HepG2 (cell line): ENCODE results near the gene MRPL50. TPM values are rescaled to one million over a fixed set of nuclear protein-coding genes. Genes with fewer than 3 reads are reported as not detected.

Source experiments
- ATAC-seq: fragments of 200-7000 bp; cut with Tn5 transposase; 3 replicates; pipeline ENCODE4 v1.9.1; 2020; ENCODE audit warnings: mild to moderate bottlenecking, moderate library complexity
- BruUV-seq: library from RNA; stranded (reverse); fragments of 400-500 nt; replicated peaks from 2 replicates; lab custom pipeline; 2021; lab: Mats Ljungman, UMichigan
- CTCF ChIA-PET: fragments of 300-600 bp; formaldehyde crosslinking; extraction: SDS; loops from one replicate; lab custom pipeline; 2021; ENCODE audit warnings: low total read pairs, inconsistent platforms, low intra/inter-chr PET ratio; lab: Yijun Ruan, JAX
- POLR2A ChIA-PET: fragments of 350-600 bp; sonication (Branson Sonifier 250); formaldehyde crosslinking; loops from one replicate; lab custom pipeline; 2020; ENCODE audit warnings: antibody characterized with exemption, inconsistent platforms; lab: Yijun Ruan, JAX
- DNase-seq: peaks from one replicate; pipeline ENCODE4 v3.0.0-alpha.2; 2015; ENCODE audit warnings: low spot score
- FAIRE-seq: peaks from 3 replicates; lab custom pipeline; 2011; peaks lifted over from hg19 to GRCh38; lab: Jason Lieb, UNC
- H2AFZ ChIP-seq: one replicate; pipeline ENCODE4 v1.6.1; 2011; ENCODE audit warnings: low read length, inconsistent platforms
- H3K27ac ChIP-seq: fragments of 300-600 bp; 3 replicates; pipeline ENCODE4 v1.8.0; 2011; ENCODE audit warnings: mixed run types, mild to moderate bottlenecking, mixed read lengths, low read length, inconsistent platforms; ENCODE audit not compliant: insufficient read depth; ENCODE audit errors: extremely low read length
- H3K27me3 ChIP-seq, 2 experiments: fragments of 200-600 bp in 1 of 2; 2 replicates in 1 of 2; 3 replicates in 1 of 2; pipeline versions ENCODE4 v1.6.0 to v1.8.0; 2011; ENCODE audit warnings: low read length in 2 of 2, mild to moderate bottlenecking in 2 of 2, moderate library complexity in 2 of 2, inconsistent platforms in 1 of 2; ENCODE audit not compliant: insufficient read depth in 2 of 2, control insufficient read depth in 1 of 2
- H3K36me3 ChIP-seq, 2 experiments: fragments of 200-600 bp in 1 of 2; replicated peaks in 1 of 2; 2 replicates in 1 of 2; 3 replicates in 1 of 2; pipeline versions ENCODE4 v1.5.1 to v1.8.0; 2011; ENCODE audit warnings: low read length in 2 of 2, inconsistent platforms in 1 of 2; ENCODE audit not compliant: insufficient read depth in 2 of 2, control insufficient read depth in 1 of 2
- H3K4me1 ChIP-seq: 2 replicates; pipeline ENCODE4 v1.5.1; 2012; ENCODE audit warnings: low read length, inconsistent platforms; ENCODE audit not compliant: insufficient read depth
- H3K4me2 ChIP-seq: 2 replicates; pipeline ENCODE4 v1.6.0; 2011; ENCODE audit warnings: low read depth, low read length, inconsistent platforms
- H3K4me3 ChIP-seq, 3 experiments: fragments of 200-600 bp in 1 of 3; sonication (generic), shearing (Covaris generic) in 1 of 3; replicated peaks in 1 of 3; 2 replicates each; pipeline ENCODE4 v1.5.1; 2011 to 2016; ENCODE audit warnings: low read length in 3 of 3, inconsistent platforms in 2 of 3, low read depth in 2 of 3, mild to moderate bottlenecking in 2 of 3, control low read depth in 1 of 3, mixed read lengths in 1 of 3; ENCODE audit not compliant: insufficient read depth in 1 of 3
- H3K79me2 ChIP-seq: one replicate; pipeline ENCODE4 v1.6.1; 2011; ENCODE audit warnings: low read length, inconsistent platforms; ENCODE audit not compliant: insufficient read depth
- H3K9ac ChIP-seq: 2 replicates; pipeline ENCODE4 v1.6.0; 2011; ENCODE audit warnings: mild to moderate bottlenecking, low read depth, low read length, inconsistent platforms; ENCODE audit not compliant: insufficient read depth
- H3K9me3 ChIP-seq: 2 replicates; pipeline ENCODE4 v1.5.1; 2012; ENCODE audit warnings: mild to moderate bottlenecking, low read length
- H4K20me1 ChIP-seq: 2 replicates; pipeline ENCODE4 v1.6.0; 2011; ENCODE audit warnings: inconsistent platforms, mild to moderate bottlenecking, low read length, moderate library complexity; ENCODE audit not compliant: insufficient read depth
- CC2D1A ChIP-seq: sonication (generic); formaldehyde crosslinking; IDR thresholded peaks from 2 replicates; pipeline ENCODE4 v1.8.1; 2023; ENCODE audit warnings: mild to moderate bottlenecking, missing genetic modification reagents
- NCOA5 ChIP-seq: sonication (generic); formaldehyde crosslinking; IDR thresholded peaks from 2 replicates; pipeline ENCODE4 v1.4.0; 2020; ENCODE audit warnings: missing genetic modification reagents
- NR3C1 ChIP-seq: sonication (generic); formaldehyde crosslinking; IDR thresholded peaks from 2 replicates; pipeline ENCODE4 v1.4.0; 2020; ENCODE audit warnings: missing genetic modification reagents
- POLR2A ChIP-seq, 2 experiments: IDR thresholded peaks; 2 replicates each; pipeline ENCODE4 v1.6.1; 2011; ENCODE audit warnings: low read depth in 2 of 2, low read length in 2 of 2, mild to moderate bottlenecking in 1 of 2, moderate library complexity in 1 of 2; ENCODE audit not compliant: insufficient read depth in 1 of 2
- SCMH1 ChIP-seq: sonication (generic); formaldehyde crosslinking; IDR thresholded peaks from 2 replicates; pipeline ENCODE4 v1.9.0; 2021; ENCODE audit warnings: missing genetic modification reagents, mild to moderate bottlenecking, borderline replicate concordance
- ZC3H13 ChIP-seq: sonication (generic); formaldehyde crosslinking; IDR thresholded peaks from 2 replicates; pipeline ENCODE4 v1.8.1; 2023; ENCODE audit warnings: mild to moderate bottlenecking, missing genetic modification reagents, moderate library complexity
- ZNF256 ChIP-seq: sonication (generic); formaldehyde crosslinking; conservative IDR thresholded peaks from 2 replicates; pipeline ENCODE4 v1.4.0; 2020; ENCODE audit warnings: missing genetic modification reagents
- ZNF329 ChIP-seq: sonication (generic); formaldehyde crosslinking; IDR thresholded peaks from 2 replicates; pipeline ENCODE4 v1.9.0; 2021; ENCODE audit warnings: low read depth, mild to moderate bottlenecking, missing genetic modification reagents
- ZNF414 ChIP-seq: sonication (generic); formaldehyde crosslinking; IDR thresholded peaks from 2 replicates; pipeline ENCODE4 v1.5.0; 2020; ENCODE audit warnings: missing genetic modification reagents
- ZNF615 ChIP-seq: sonication (generic); formaldehyde crosslinking; IDR thresholded peaks from 2 replicates; pipeline ENCODE4 v1.5.0; 2020; ENCODE audit warnings: mild to moderate bottlenecking, missing genetic modification reagents, borderline replicate concordance
- ZSCAN25 ChIP-seq: sonication (generic); formaldehyde crosslinking; IDR thresholded peaks from 2 replicates; pipeline ENCODE4 v1.8.0; 2022; ENCODE audit warnings: mild to moderate bottlenecking, missing genetic modification reagents
- in situ Hi-C: cut with HindIII; loops from 2 replicates; pipeline ENCODE4 v1.10.0; 2017; ENCODE audit warnings: low pct_unique_long_range_greater_than_20kb; ENCODE audit not compliant: extremely low pct_ligation_motif_present
- intact Hi-C: fragments of 100-400 bp; cut with micrococcal nuclease; formaldehyde crosslinking; loops from one replicate; pipeline ENCODE4 v1.10.0; 2022; ENCODE audit not compliant: unreplicated experiment
- polyA plus RNA-seq, 8 experiments: library from polyadenylated mRNA; depleted of rRNA in 3 of 8; stranded (reverse) in 7 of 8; unstranded in 1 of 8; fragments of >200 nt; fragmentation: Illumina TruSeq in 4 of 8; extraction: Trizol in 4 of 8; gene quantifications; 2 replicates each; pipeline versions ENCODE4 v1.2.1 to v1.2.3, GENCODE V29; 2011 to 2016; ENCODE audit warnings: low read depth in 4 of 8, missing spikeins in 1 of 8, mixed read lengths in 1 of 8; ENCODE audit not compliant: insufficient read depth in 1 of 8
- total RNA-seq, 5 experiments: library from RNA; depleted of rRNA; stranded (reverse); fragments of >200 nt; fragmentation: Illumina TruSeq; extraction: Trizol; gene quantifications; 2 replicates each; pipeline ENCODE4 v1.2.3, GENCODE V29; 2016; ENCODE audit warnings: low read depth in 1 of 5
- TF ChIP-seq, protein P1 (sequence below): sonication (generic); formaldehyde crosslinking; IDR thresholded peaks from 2 replicates; pipeline ENCODE4 v1.4.0; 2020; ENCODE audit warnings: mild to moderate bottlenecking, missing genetic modification reagents
- TF ChIP-seq, protein P2 (sequence below): sonication (generic); formaldehyde crosslinking; IDR thresholded peaks from 2 replicates; pipeline ENCODE4 v1.5.0; 2020; ENCODE audit warnings: missing genetic modification reagents

The MRPL50 gene
- total and polyA plus RNA-seq, 2 of the 13 experiments (the other 11 are each of a cell fraction or from before 2014, with no cell fraction given), result 37.1 to 70.0 TPM

GRCh38 chr9:101415578-101415977, 17.2 kb upstream of the MRPL50 start:
- H3K9me3 ChIP-seq, result no peaks in the 10 kb centered on the region
- H3K4me1 ChIP-seq, result peaks cover 42% of the 10 kb centered on the region
- in situ Hi-C loops (no loop called here), intact Hi-C loops (no loop called here)
- no peaks in the 10 kb centered on the region for H3K36me3 ChIP-seq
- no peaks in the 10 kb centered on the region for H3K27me3 ChIP-seq
- no peak overlapping the region for H3K4me3 ChIP-seq
- no peak for DNase-seq
- no peak overlapping the region for H3K27ac ChIP-seq
- H3K79me2 ChIP-seq, result peaks cover 5% of the 10 kb centered on the region
- no peak overlapping the region for H3K4me2 ChIP-seq
- peak; percentile 67 for ATAC-seq
- no peak for FAIRE-seq
- ChIA-PET POLR2A (interaction anchor here (1.5 kb wide), 1 partner anchor 13 kb away, joined by 3 read pairs; no protein-coding TSS in a partner anchor), CTCF (no interaction called here)
- TF ChIP-seq ZNF256 (CRISPR knock-in tag) (no peak), POLR2A (IDR thresholded peaks at IDR 0.05; ENCODE audit: insufficient read depth in 1 of 2, low read depth in 2 of 2, low read length in 2 of 2) (peak in 1 of 2 experiments; percentile 36; a peak in 1 of 4 replicates), ZC3H13 (CRISPR knock-in tag) (peak; percentile 51; the same call in 1 of the 2 replicates), ZNF414 (CRISPR knock-in tag) (0 out of 2 replicates have a peak, but pooled peaks have one; percentile 44), NR3C1 (no peak), ZNF329 (no peak), ZNF615 (no peak), SCMH1 (CRISPR knock-in tag) (no peak), NCOA5 (CRISPR knock-in tag) (no peak), CC2D1A (CRISPR knock-in tag) (no peak), ZSCAN25 (CRISPR knock-in tag) (0 out of 2 replicates have a peak, but pooled peaks have one; percentile 28)
- TF ChIP-seq, protein P1, sequence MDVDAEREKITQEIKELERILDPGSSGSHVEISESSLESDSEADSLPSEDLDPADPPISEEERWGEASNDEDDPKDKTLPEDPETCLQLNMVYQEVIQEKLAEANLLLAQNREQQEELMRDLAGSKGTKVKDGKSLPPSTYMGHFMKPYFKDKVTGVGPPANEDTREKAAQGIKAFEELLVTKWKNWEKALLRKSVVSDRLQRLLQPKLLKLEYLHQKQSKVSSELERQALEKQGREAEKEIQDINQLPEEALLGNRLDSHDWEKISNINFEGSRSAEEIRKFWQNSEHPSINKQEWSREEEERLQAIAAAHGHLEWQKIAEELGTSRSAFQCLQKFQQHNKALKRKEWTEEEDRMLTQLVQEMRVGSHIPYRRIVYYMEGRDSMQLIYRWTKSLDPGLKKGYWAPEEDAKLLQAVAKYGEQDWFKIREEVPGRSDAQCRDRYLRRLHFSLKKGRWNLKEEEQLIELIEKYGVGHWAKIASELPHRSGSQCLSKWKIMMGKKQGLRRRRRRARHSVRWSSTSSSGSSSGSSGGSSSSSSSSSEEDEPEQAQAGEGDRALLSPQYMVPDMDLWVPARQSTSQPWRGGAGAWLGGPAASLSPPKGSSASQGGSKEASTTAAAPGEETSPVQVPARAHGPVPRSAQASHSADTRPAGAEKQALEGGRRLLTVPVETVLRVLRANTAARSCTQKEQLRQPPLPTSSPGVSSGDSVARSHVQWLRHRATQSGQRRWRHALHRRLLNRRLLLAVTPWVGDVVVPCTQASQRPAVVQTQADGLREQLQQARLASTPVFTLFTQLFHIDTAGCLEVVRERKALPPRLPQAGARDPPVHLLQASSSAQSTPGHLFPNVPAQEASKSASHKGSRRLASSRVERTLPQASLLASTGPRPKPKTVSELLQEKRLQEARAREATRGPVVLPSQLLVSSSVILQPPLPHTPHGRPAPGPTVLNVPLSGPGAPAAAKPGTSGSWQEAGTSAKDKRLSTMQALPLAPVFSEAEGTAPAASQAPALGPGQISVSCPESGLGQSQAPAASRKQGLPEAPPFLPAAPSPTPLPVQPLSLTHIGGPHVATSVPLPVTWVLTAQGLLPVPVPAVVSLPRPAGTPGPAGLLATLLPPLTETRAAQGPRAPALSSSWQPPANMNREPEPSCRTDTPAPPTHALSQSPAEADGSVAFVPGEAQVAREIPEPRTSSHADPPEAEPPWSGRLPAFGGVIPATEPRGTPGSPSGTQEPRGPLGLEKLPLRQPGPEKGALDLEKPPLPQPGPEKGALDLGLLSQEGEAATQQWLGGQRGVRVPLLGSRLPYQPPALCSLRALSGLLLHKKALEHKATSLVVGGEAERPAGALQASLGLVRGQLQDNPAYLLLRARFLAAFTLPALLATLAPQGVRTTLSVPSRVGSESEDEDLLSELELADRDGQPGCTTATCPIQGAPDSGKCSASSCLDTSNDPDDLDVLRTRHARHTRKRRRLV (CRISPR knock-in tag), result no peak
- TF ChIP-seq, protein P2, sequence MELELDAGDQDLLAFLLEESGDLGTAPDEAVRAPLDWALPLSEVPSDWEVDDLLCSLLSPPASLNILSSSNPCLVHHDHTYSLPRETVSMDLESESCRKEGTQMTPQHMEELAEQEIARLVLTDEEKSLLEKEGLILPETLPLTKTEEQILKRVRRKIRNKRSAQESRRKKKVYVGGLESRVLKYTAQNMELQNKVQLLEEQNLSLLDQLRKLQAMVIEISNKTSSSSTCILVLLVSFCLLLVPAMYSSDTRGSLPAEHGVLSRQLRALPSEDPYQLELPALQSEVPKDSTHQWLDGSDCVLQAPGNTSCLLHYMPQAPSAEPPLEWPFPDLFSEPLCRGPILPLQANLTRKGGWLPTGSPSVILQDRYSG (CRISPR knock-in tag), result no peak
- no peaks in the 10 kb centered on the region for H4K20me1 ChIP-seq
- BruUV-seq, result no TSS peak
- no peak overlapping the region for H3K9ac ChIP-seq
- no peak overlapping the region for H2AFZ ChIP-seq
